ENCODE results near the gene RRP1B. TPM values are rescaled to one million over a fixed set of nuclear protein-coding genes. Genes with fewer than 3 reads are reported as not detected.

Gene RRP1B
- total RNA-seq, 2 experiments from 2014 or later: 59.6 to 60.6 TPM

DNA sequence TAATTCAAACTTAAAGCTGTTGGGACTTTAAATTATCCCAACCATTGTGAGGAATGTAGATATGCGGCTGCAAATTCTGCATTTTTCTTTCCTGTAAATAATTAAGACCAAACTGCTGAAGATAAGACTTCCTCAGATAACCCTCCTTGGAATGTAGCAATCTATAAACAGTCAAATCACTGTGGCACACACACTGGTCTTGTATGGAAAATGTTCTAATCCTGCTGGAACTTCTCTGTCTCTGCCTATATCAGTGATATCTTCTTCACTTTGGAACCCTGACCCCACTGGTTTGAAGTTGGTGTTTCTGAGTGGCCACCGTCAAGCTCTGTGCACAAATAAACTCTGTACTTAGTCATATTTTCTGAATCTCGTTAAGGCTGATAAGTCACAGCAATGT, 33.0 kb upstream of the RRP1B start:
- H3K27ac Mint-ChIP-seq: no peak overlapping the region
- H3K27me3 Mint-ChIP-seq (ENCODE audit: low read depth): no peaks in the 10 kb centered on the region
- intact Hi-C loops (cut with micrococcal nuclease): no loop called here
- no peak for DNase-seq
- H3K4me1 Mint-ChIP-seq (ENCODE audit: low read depth): no peaks in the 10 kb centered on the region
- peaks cover 3% of the 10 kb centered on the region for H3K36me3 Mint-ChIP-seq (ENCODE audit: low read depth)
- no peaks in the 10 kb centered on the region for H3K9me3 Mint-ChIP-seq
- H3K4me3 Mint-ChIP-seq: no peak overlapping the region
- CTCF ChIA-PET: no interaction called here

DNA sequence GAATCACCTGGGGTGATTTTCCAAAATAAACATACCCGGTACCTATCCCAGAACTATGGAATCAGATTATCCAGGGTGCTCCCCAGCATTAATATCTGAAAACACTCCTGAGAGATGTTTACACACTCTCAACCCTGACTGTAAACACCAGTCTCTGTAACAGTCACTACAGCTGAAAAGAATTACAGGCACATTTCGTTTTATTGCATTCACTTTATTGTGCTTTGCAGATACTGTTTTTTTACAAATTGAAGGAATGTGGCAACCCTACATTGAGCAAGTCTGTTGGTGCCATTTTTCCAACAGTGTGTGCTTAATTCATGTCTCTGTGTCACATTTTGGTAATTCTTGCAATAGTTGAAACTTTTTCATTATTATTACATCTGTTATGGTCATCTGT, 31.8 kb upstream of the RRP1B start:
- H3K27ac Mint-ChIP-seq: no peak overlapping the region
- no peaks in the 10 kb centered on the region for H3K27me3 Mint-ChIP-seq (ENCODE audit: low read depth)
- no peak for DNase-seq
- no peaks in the 10 kb centered on the region for H3K4me1 Mint-ChIP-seq (ENCODE audit: low read depth)
- H3K4me3 Mint-ChIP-seq: no peak overlapping the region
- CTCF ChIA-PET: no interaction called here
- peaks cover 3% of the 10 kb centered on the region for H3K36me3 Mint-ChIP-seq (ENCODE audit: low read depth)
- intact Hi-C loops (cut with micrococcal nuclease): no loop called here
- no peaks in the 10 kb centered on the region for H3K9me3 Mint-ChIP-seq

DNA sequence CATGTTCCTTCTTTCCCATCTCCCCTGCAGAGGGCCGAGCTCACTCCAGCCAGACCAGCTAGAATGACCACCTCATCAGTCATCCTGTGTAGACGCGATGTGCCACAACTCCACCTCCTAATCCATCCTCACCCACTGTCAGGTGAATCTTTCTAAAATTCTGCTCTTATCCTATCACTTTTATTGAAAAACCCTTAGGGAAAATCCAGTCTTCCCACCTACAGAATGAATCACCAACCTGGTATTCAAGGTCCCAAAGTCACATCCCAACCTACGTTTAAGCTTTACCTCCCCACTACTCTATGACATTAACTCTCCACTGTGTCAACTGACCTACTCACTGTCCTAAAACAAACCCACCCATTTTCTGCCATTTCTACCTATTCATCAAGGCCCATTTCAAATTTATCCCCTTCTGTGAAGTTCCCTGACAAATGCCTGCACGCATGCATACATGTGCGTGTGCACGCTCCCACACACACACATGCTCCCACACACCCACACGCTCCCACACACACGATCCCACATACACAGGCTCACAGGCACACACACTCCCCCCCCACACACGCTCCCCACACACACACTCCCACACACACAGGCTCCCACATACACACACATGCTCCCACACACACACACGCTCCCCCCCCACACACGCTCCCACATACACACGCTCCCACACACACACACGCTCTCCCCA, 27.8 kb upstream of the RRP1B start:
- intact Hi-C loops (cut with micrococcal nuclease): no loop called here
- no peak overlapping the region for H3K27ac Mint-ChIP-seq
- H3K27me3 Mint-ChIP-seq (ENCODE audit: low read depth): no peaks in the 10 kb centered on the region
- no peak for DNase-seq
- H3K4me1 Mint-ChIP-seq (ENCODE audit: low read depth): no peaks in the 10 kb centered on the region
- no peaks in the 10 kb centered on the region for H3K9me3 Mint-ChIP-seq
- no peak overlapping the region for H3K4me3 Mint-ChIP-seq
- H3K36me3 Mint-ChIP-seq (ENCODE audit: low read depth): peaks cover 3% of the 10 kb centered on the region
- CTCF ChIA-PET: no interaction called here

DNA sequence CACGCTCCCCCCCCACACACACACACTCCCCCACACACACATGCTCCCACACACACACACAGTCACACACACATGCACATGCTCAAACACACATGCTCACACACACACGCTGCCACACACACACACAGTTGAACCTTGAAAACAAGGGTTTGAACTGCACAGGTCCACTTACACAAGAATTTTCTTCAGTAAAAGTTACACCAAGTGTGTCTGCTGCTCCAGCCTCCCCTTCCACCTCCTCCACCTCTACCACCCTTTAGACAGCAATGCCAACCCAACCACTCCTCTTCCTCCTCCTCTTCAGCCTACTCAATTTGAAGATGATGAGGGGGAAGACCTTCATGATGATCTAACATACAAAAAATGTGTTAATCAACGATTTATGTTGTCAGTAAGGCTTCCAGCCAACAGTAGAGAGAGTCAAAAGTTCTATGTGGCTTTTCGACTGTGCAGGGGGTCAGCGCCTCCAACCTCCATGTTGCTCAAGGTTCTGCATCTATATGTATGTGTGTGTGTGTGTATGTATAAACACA, 26.9 kb upstream of the RRP1B start:
- intact Hi-C loops (cut with micrococcal nuclease): no loop called here
- CTCF ChIA-PET: no interaction called here
- Mint-ChIP-seq H3K36me3 (ENCODE audit: low read depth) (peaks cover 3% of the 10 kb centered on the region), H3K4me1 (ENCODE audit: low read depth) (no peaks in the 10 kb centered on the region), H3K9me3 (no peaks in the 10 kb centered on the region), H3K27ac (no peak overlapping the region), H3K27me3 (ENCODE audit: low read depth) (no peaks in the 10 kb centered on the region), H3K4me3 (no peak overlapping the region)
- DNase-seq: no peak

DNA sequence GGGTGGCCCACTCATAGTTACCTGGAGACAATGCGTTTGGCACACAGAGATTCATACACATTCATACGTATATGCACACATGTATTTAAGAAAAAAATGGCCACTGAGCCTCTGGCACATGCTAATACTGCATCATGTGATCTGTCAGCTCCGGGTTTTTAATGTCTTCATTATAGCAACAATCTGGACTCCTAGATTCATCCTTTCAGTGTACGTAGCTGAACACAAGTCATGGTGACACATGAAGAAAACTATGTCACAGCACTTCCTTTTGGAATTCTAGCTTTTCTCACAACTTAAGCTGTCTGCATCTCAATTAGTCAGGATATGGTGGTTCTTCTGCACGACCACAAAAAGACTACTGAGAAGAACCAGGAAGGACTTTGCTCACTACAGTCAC, 24.7 kb upstream of the RRP1B start:
- Mint-ChIP-seq H3K9me3 (no peaks in the 10 kb centered on the region), H3K27ac (no peak overlapping the region), H3K36me3 (ENCODE audit: low read depth) (no peaks in the 10 kb centered on the region), H3K4me1 (ENCODE audit: low read depth) (peaks cover 6% of the 10 kb centered on the region), H3K4me3 (no peak overlapping the region), H3K27me3 (ENCODE audit: low read depth) (no peaks in the 10 kb centered on the region)
- intact Hi-C loops (cut with micrococcal nuclease): no loop called here
- no peak for DNase-seq
- CTCF ChIA-PET: interaction anchor here (0.6 to 1.5 kb wide), 2 partner anchors 11 to 41 kb away, joined by 3 to 4 read pairs; no protein-coding TSS in a partner anchor

DNA sequence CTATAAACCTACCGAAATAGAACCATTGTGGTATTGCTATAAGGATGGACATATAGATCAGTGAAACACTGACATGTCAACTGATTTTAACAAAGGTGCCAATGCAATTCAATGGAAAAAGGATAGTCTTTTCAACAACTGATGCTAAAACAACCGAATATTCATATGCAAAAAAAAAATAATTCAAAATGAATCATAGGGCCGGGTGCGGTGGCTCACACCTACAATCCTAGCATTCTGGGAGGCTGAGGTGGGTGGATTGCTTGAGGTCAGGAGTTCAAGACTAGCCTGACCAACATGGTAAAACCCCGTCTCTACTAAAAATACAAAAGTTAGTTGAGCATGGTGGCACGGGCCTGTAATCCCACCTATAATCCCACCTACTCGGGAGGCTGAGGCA, 23.9 kb upstream of the RRP1B start:
- Mint-ChIP-seq H3K27ac (no peak overlapping the region), H3K4me1 (ENCODE audit: low read depth) (peaks cover 7% of the 10 kb centered on the region), H3K4me3 (no peak overlapping the region), H3K9me3 (no peaks in the 10 kb centered on the region), H3K36me3 (ENCODE audit: low read depth) (no peaks in the 10 kb centered on the region), H3K27me3 (ENCODE audit: low read depth) (no peaks in the 10 kb centered on the region)
- CTCF ChIA-PET: no interaction called here
- no peak for DNase-seq
- intact Hi-C loops (cut with micrococcal nuclease): no loop called here

DNA sequence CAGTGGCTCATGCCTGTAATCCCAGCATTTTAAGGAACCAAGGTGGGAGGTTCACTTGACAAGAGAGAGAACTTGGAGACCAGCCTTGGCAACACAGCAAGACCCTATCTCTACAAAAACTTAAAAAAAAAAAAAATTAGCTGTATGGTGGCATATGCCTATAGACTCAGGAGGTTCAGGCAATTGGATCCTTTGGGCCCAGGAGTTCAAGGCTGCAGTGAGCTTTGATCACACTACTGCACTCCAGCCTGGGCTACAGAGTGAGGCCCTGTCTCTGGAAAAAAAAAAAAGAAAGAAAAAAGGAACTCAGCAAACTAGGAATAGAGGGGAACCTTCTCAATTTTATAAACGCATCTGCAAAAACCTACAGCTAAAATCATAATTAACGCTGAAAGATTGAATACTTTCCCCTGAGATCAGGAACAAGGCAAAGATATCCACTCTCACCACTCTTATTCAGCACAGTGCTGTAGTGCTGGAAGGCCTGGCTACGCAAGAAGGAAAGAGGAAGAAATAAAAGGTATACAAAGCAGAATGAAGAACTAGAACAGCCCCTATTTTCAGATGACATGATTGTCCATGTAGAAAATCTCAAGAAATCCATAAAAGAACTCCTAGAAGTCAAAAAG, 21.7 kb upstream of the RRP1B start:
- intact Hi-C loops (cut with micrococcal nuclease): no loop called here
- DNase-seq: no peak
- CTCF ChIA-PET: interaction anchor here (0.6 kb wide), 2 partner anchors 8 to 325 kb away, joined by 3 read pairs; no protein-coding TSS in a partner anchor
- Mint-ChIP-seq H3K27ac (no peak overlapping the region), H3K4me1 (ENCODE audit: low read depth) (peaks cover 7% of the 10 kb centered on the region), H3K4me3 (no peak overlapping the region), H3K36me3 (ENCODE audit: low read depth) (no peaks in the 10 kb centered on the region), H3K9me3 (no peaks in the 10 kb centered on the region), H3K27me3 (ENCODE audit: low read depth) (no peaks in the 10 kb centered on the region)

DNA sequence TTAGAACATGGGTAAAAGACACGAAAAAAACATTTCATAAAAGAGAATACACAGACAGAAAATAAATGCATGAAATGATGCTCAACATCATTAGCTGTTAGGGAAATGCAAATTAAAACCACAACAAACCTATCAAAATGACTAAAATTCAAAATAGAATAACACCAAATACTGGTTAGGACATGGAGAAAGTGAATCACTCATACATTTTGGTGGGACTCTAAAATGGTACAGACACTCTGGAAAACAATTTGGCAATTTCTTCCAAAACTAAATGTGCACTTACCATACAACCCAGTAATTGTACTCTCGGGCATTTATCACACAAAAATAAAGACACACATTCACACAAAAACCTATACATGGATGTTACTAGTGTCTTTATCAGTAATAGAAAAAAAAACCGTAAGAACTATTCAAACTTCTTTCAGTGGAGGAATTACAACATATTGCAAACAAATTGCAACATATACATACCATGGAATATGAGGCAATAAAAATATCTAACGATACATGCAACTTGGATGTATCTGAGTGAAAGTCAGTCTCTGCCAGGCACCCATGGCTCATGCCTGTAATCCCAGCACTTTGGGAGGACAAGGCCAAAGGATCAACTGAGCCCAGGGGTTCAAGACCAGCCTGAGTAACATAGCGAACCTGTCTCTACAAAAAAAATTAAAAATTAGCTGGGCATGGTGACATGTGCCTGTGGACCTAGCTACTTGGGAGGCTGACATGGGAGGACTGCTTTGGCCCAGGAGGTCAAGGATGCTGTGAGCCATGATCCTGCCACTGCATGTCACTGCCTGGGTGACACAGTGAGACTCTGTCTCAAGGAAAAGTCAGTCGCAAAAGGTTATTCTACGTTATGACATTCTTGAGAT, 19.6 kb upstream of the RRP1B start:
- no peaks in the 10 kb centered on the region for H3K27me3 Mint-ChIP-seq (ENCODE audit: low read depth)
- DNase-seq: no peak
- no peaks in the 10 kb centered on the region for H3K36me3 Mint-ChIP-seq (ENCODE audit: low read depth)
- no peak overlapping the region for H3K4me3 Mint-ChIP-seq
- no peak overlapping the region for H3K27ac Mint-ChIP-seq
- intact Hi-C loops (cut with micrococcal nuclease): no loop called here
- H3K9me3 Mint-ChIP-seq: no peaks in the 10 kb centered on the region
- CTCF ChIA-PET: no interaction called here
- H3K4me1 Mint-ChIP-seq (ENCODE audit: low read depth): peaks cover 7% of the 10 kb centered on the region

DNA sequence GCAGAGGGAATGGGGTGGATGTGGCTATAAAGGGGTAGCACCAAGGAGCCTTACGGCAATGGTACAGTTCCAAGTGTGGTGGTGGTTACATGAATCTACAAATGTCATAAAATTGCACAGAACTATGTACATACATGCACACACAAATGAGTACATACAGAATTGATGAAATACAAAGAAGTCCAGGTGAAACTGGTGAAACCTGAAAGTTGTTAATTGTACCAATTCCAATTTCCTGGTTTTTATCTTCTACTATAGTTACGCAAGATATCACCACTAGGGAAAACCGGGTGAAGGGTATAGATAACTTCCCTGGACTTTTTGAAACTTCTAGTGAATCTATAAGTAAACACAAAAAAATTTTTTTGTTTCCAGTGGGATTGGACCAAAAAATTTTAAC, 19.0 kb upstream of the RRP1B start:
- intact Hi-C loops (cut with micrococcal nuclease): no loop called here
- Mint-ChIP-seq H3K27me3 (ENCODE audit: low read depth) (no peaks in the 10 kb centered on the region), H3K36me3 (ENCODE audit: low read depth) (no peaks in the 10 kb centered on the region), H3K4me1 (ENCODE audit: low read depth) (peaks cover 10% of the 10 kb centered on the region), H3K9me3 (no peaks in the 10 kb centered on the region), H3K27ac (no peak overlapping the region), H3K4me3 (no peak overlapping the region)
- CTCF ChIA-PET: no interaction called here
- DNase-seq: no peak

DNA sequence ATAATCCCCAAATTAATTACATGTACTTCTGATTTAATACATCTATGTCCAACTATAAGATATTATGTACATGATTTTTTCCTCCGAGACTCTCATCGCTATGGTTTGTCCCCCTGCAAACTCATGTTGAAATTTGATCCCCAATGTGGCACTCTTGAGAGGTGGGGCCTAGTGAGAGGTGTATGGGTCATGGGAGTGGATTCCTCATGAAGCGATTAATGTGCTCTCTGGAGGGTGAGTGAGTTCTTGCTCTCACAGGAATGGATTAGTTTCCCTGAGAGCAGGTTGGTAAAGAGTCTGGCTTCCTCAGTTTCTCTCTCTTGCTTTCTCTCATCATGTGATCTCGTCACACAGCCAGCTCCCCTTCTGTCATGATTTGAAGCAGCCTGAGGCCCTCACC, 16.2 kb upstream of the RRP1B start:
- no peaks in the 10 kb centered on the region for H3K9me3 Mint-ChIP-seq
- DNase-seq: no peak
- H3K36me3 Mint-ChIP-seq (ENCODE audit: low read depth): no peaks in the 10 kb centered on the region
- CTCF ChIA-PET: no interaction called here
- H3K27ac Mint-ChIP-seq: no peak overlapping the region
- H3K4me1 Mint-ChIP-seq (ENCODE audit: low read depth): peaks cover 22% of the 10 kb centered on the region
- H3K4me3 Mint-ChIP-seq: no peak overlapping the region
- intact Hi-C loops (cut with micrococcal nuclease): no loop called here
- H3K27me3 Mint-ChIP-seq (ENCODE audit: low read depth): no peaks in the 10 kb centered on the region

DNA sequence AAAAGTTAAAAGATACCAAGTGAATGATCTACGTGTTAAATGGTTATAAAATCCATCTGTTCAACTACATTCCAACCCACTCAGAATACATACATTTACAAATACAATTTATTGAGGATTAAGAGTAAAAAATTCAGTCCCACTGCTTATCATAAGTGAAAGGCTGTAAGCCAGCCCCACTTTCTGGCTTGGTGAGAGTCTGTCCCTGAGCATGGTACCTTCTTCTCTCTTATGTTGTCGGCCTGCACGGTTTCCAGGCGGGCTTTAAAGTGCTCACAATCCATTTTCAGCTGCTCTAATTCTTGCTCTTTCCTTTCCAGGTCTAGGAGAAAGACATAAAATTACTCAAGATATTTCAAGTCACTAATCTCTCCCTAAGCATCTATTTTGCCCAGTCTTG, 15.3 kb upstream of the RRP1B start:
- H3K27me3 Mint-ChIP-seq (ENCODE audit: low read depth): no peaks in the 10 kb centered on the region
- H3K36me3 Mint-ChIP-seq (ENCODE audit: low read depth): no peaks in the 10 kb centered on the region
- no peak for DNase-seq
- H3K27ac Mint-ChIP-seq: no peak overlapping the region
- intact Hi-C loops (cut with micrococcal nuclease): no loop called here
- CTCF ChIA-PET: no interaction called here
- H3K4me3 Mint-ChIP-seq: no peak overlapping the region
- no peaks in the 10 kb centered on the region for H3K9me3 Mint-ChIP-seq
- peaks cover 22% of the 10 kb centered on the region for H3K4me1 Mint-ChIP-seq (ENCODE audit: low read depth)

DNA sequence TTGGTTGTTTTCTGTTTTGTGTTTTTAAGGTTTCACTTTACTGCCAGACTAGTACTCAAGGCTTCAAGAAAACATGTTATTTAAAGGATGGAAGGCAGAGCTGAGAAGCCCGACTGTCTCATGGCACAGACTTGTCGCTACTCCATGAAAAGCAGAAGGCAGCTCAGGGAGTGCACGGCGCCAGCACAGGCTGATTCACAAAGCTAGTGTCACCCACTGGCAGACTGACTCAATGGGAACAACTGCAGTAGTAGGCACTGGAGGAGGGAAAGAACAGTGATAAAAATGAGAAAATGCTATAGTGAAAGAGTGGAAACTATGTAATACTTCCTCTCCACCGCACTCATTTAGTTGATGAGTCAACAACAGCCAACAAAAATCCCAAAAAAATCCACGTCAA, 14.8 kb upstream of the RRP1B start:
- no peak overlapping the region for H3K27ac Mint-ChIP-seq
- no peak overlapping the region for H3K4me3 Mint-ChIP-seq
- intact Hi-C loops (cut with micrococcal nuclease): loop anchor here (5.0 kb wide), 1 partner anchor 32 kb away; no protein-coding TSS in a partner anchor

More for the DNA sequence above, 14.8 kb upstream of the RRP1B start:
- no peaks in the 10 kb centered on the region for H3K9me3 Mint-ChIP-seq
- CTCF ChIA-PET: interaction anchor here (0.9 to 2.0 kb wide), 3 partner anchors 12 to 376 kb away, joined by 3 to 9 read pairs (median 6); no protein-coding TSS in a partner anchor
- DNase-seq: no peak
- H3K27me3 Mint-ChIP-seq (ENCODE audit: low read depth): no peaks in the 10 kb centered on the region
- H3K36me3 Mint-ChIP-seq (ENCODE audit: low read depth): no peaks in the 10 kb centered on the region
- H3K4me1 Mint-ChIP-seq (ENCODE audit: low read depth): peaks cover 16% of the 10 kb centered on the region

Data from activated naive CD4-positive, alpha-beta T cell treated with anti-CD3 and anti-CD28 coated beads for 36 hours (primary cell).